GM10248 (cell line): ENCODE measurements around the gene XPO1.

Source experiments
- CTCF ChIA-PET: fragments of 300-600 bp; sonication (Branson Sonifier 250); formaldehyde crosslinking; extraction: SDS; loops from one replicate; lab custom pipeline; 2021; ENCODE audit warnings: antibody characterized with exemption; lab: Yijun Ruan, JAX
- POLR2A ChIA-PET: fragments of 350-650 bp; sonication (Branson Sonifier 250); formaldehyde crosslinking; extraction: SDS; loops from one replicate; lab custom pipeline; 2020; ENCODE audit warnings: antibody characterized with exemption; lab: Yijun Ruan, JAX
- DNase-seq: peaks from one replicate; pipeline ENCODE4 v3.0.0; 2012; ENCODE audit errors: extremely low spot score
- TF ChIP-seq, protein P1 (sequence below): IDR thresholded peaks from 2 replicates; pipeline ENCODE4 v1.5.1; 2012; ENCODE audit warnings: mild to moderate bottlenecking, low read depth; ENCODE audit errors: extremely low read depth, missing control alignments, control extremely low read depth

Gene XPO1

GRCh38 chr2:61437170-61437569, 101.0 kb downstream of the XPO1 start:
- TF ChIP-seq, protein P1, sequence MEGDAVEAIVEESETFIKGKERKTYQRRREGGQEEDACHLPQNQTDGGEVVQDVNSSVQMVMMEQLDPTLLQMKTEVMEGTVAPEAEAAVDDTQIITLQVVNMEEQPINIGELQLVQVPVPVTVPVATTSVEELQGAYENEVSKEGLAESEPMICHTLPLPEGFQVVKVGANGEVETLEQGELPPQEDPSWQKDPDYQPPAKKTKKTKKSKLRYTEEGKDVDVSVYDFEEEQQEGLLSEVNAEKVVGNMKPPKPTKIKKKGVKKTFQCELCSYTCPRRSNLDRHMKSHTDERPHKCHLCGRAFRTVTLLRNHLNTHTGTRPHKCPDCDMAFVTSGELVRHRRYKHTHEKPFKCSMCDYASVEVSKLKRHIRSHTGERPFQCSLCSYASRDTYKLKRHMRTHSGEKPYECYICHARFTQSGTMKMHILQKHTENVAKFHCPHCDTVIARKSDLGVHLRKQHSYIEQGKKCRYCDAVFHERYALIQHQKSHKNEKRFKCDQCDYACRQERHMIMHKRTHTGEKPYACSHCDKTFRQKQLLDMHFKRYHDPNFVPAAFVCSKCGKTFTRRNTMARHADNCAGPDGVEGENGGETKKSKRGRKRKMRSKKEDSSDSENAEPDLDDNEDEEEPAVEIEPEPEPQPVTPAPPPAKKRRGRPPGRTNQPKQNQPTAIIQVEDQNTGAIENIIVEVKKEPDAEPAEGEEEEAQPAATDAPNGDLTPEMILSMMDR, result no peak
- ChIA-PET CTCF (interaction anchor here (1.6 to 4.0 kb wide), 4 partner anchors 11 to 18 kb away, joined by 5 to 36 read pairs (median 8); no protein-coding TSS in a partner anchor), POLR2A (no interaction called here)
- no peak for DNase-seq

DNA sequence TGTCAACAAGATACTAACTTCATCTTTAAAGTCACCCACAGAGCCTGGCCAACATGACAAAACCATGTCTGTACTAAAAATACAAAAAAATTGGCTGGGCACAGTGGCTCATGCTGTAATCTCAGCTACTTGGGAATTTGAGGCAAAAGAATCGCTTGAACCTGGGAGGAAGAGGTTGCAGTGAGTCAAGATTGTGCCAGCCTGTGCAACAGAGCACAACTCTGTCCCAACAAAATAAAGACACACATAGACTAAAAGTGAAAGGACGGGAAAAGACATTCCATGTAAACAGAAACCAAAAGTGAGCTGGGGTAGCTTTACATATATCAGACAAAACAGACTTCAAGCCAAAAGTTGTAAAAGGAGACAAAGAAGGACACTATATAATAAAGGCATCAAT, 102.1 kb downstream of the XPO1 start:
- DNase-seq, result no peak
- ChIA-PET POLR2A (no interaction called here), CTCF (interaction anchor here (1.3 to 4.0 kb wide), 4 partner anchors 10 to 38 kb away, joined by 3 to 36 read pairs (median 6); no protein-coding TSS in a partner anchor)
- TF ChIP-seq, protein P1, result no peak

DNA sequence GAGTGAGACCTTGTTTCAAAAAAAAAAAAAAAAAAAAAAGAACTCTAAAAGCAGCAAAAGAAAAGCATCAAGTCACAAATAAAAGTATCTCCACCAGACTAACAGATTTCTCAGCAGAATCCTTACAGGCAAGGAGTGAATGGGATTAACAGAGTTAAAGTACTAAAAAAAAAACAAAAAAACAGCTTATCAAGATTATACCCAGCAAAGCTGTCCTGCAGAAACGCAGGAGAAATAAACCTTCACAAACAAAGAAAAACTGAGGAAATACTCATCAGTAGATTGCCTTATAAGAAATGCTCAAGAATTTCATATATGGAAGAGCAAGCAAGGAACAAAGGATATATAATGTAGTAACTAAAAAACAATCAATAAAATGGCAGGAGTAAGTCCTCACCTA, 102.9 kb downstream of the XPO1 start:
- DNase-seq, result no peak
- CTCF ChIA-PET, result interaction anchor here (1.0 to 4.0 kb wide), 3 partner anchors 9 to 37 kb away, joined by 3 to 36 read pairs (median 4); no protein-coding TSS in a partner anchor
- POLR2A ChIA-PET, result interaction anchor here (0.6 kb wide), 1 partner anchor 24 kb away, joined by 7 read pairs; no protein-coding TSS in a partner anchor
- TF ChIP-seq, protein P1, result no peak

GRCh38 chr2:61434314-61434713, 103.8 kb downstream of the XPO1 start:
- TF ChIP-seq, protein P1, result no peak
- CTCF ChIA-PET, result interaction anchor here (1.0 to 4.0 kb wide), 4 partner anchors 8 to 12 kb away, joined by 3 to 36 read pairs (median 4); no protein-coding TSS in a partner anchor
- POLR2A ChIA-PET, result interaction anchor here (0.6 kb wide), 1 partner anchor 46 kb away, joined by 3 read pairs; no protein-coding TSS in a partner anchor
- DNase-seq, result no peak

GRCh38 chr2:61433606-61434005, 104.5 kb downstream of the XPO1 start:
- ChIA-PET POLR2A (interaction anchor here (0.6 kb wide), 1 partner anchor 46 kb away, joined by 3 read pairs; no protein-coding TSS in a partner anchor), CTCF (interaction anchor here (0.9 to 1.7 kb wide), 4 partner anchors 9 to 28 kb away, joined by 3 read pairs; no protein-coding TSS in a partner anchor)
- DNase-seq, result no peak
- TF ChIP-seq, protein P1, result no peak

- DNase-seq, result no peak
- CTCF ChIA-PET, result interaction anchor here (0.8 to 1.7 kb wide), 6 partner anchors 10 to 29 kb away, joined by 3 to 4 read pairs (median 3); no protein-coding TSS in a partner anchor
- POLR2A ChIA-PET, result interaction anchor here (1.0 kb wide), 1 partner anchor 8 kb away, joined by 3 read pairs; no protein-coding TSS in a partner anchor
- TF ChIP-seq, protein P1, result no peak
Observed at GRCh38 chr2:61432990-61433389, 105.2 kb downstream of the XPO1 start.
